ENCODE data around the gene CAP2. TPM values are rescaled to one million over a fixed set of nuclear protein-coding genes. Genes with fewer than 3 reads are reported as not detected.

The CAP2 gene, protein sequence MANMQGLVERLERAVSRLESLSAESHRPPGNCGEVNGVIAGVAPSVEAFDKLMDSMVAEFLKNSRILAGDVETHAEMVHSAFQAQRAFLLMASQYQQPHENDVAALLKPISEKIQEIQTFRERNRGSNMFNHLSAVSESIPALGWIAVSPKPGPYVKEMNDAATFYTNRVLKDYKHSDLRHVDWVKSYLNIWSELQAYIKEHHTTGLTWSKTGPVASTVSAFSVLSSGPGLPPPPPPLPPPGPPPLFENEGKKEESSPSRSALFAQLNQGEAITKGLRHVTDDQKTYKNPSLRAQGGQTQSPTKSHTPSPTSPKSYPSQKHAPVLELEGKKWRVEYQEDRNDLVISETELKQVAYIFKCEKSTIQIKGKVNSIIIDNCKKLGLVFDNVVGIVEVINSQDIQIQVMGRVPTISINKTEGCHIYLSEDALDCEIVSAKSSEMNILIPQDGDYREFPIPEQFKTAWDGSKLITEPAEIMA
- 10 to 100 TPM; 11.8 to 27.6 (median 15.0) TPM for total RNA-seq

DNA sequence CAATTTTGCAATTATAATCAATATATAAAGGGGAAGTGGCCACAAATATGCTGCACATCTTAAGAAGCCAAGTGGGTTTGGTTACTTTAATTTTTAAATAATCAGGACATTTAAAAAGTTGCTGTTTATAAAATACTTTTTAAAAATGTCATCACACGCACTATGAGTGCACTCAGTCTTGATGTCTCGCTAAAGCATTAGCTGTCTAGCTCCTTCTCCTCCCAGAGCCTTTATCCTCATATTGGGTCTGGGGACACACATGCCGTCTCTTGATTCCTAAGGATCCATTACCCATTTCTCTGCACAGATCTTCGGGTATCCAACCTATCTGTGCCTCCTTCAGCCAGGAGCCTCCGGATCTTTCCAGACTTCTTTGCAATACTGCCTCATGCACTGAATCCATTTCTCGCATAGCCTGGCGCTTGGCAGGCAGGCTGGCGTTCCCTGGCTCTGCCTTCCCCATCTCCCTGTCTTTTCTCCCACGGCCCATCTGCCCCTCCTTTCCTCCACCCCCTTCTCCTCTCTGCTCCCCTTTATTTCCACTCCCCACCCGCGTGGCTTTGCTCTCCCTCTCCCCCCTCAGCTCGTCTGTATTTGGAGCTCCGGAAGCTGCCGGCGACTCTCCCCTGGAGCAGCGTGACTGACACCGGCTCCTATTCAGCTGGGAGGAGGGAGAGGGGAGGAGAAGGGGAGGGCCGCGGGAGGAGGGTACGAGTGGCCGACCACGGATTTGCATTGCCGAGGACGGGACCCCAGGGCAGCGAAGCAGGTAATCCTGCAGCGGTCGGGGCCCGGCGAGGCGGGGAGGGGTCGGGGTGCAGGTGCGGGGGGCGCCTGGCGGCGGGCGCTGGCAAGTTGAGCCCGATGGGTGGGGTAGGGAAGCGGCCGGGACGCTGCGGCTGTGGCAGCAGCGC lies at the start of gene CAP2:
TSS of gene CAP2 (plus strand) at position 618 of the 914 bp plus-strand sequence. CDS start 27,961 bp downstream, outside the sequence.
- intact Hi-C loops (cut with DNase I; ENCODE audit: low total_unique reads), result no loop called here
- H3K4me3 ChIP-seq, result peak within 1 kb of the TSS; percentile 69 to 85

DNA sequence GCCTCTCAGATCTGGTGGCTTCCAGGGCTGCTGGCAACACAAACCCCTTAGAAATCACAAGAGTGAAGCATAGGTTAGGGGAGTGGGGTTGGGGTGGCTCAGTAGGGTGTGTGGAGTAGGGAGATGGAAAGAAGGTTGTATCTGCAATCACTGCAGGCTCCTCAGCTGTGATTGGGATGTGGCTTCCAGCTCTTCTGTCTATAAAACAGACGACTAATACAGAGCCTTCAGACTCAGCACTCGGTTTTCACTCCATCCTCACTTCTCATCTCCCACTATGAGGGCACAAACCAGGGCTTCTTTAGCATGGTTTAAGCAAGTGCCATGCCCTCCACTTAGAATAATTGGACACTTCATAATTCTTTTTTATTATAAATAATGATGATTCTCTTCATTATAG lies 46.4 kb upstream of the CAP2 start:
- DNase-seq, result no peak

More for the DNA sequence above, at the start of gene CAP2:
- H3K36me3 ChIP-seq, result no peaks in the 10 kb centered on the region
- no peaks in the 10 kb centered on the region for H3K9me3 ChIP-seq
- peak within 1 kb of the TSS; percentile 89 to 98 for H3K27ac ChIP-seq
- no peaks in the 10 kb centered on the region for H3K27me3 ChIP-seq
- peak; percentile 59 to 62 for DNase-seq
- H3K4me1 ChIP-seq, result no peaks in the 10 kb centered on the region
- no peak for TF ChIP-seq POLR2A (IDR thresholded peaks at IDR 0.05)
- TF ChIP-seq, protein P1, sequence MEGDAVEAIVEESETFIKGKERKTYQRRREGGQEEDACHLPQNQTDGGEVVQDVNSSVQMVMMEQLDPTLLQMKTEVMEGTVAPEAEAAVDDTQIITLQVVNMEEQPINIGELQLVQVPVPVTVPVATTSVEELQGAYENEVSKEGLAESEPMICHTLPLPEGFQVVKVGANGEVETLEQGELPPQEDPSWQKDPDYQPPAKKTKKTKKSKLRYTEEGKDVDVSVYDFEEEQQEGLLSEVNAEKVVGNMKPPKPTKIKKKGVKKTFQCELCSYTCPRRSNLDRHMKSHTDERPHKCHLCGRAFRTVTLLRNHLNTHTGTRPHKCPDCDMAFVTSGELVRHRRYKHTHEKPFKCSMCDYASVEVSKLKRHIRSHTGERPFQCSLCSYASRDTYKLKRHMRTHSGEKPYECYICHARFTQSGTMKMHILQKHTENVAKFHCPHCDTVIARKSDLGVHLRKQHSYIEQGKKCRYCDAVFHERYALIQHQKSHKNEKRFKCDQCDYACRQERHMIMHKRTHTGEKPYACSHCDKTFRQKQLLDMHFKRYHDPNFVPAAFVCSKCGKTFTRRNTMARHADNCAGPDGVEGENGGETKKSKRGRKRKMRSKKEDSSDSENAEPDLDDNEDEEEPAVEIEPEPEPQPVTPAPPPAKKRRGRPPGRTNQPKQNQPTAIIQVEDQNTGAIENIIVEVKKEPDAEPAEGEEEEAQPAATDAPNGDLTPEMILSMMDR (IDR thresholded peaks at IDR 0.05), result no peak

DNA sequence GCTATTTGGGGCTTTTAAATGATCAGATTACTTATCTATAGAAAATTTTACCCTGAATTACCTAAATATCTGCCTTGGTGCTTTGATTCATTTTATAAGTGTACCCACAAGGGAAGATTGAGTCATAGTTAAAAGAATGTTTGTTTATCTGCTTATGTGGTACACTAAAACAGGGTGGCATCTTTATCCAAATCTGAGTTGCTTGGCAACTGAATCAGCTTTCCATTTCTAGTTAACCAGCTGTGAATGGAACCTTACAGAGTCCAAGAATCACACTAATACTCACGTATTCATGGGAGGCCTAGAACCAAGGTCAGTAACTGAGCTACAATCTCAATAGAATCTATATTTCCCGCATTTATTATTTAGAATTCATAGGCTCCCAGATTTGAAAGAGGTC lies 44.0 kb upstream of the CAP2 start:
- no peaks in the 10 kb centered on the region for H3K36me3 ChIP-seq
- no peaks in the 10 kb centered on the region for H3K9me3 ChIP-seq
- DNase-seq, result no peak
- TF ChIP-seq POLR2A (IDR thresholded peaks at IDR 0.05), result no peak
- TF ChIP-seq, protein P1 (IDR thresholded peaks at IDR 0.05), result no peak
- no peak overlapping the region for H3K27ac ChIP-seq
- intact Hi-C loops (cut with DNase I; ENCODE audit: low total_unique reads), result no loop called here
- no peak overlapping the region for H3K4me3 ChIP-seq
- no peaks in the 10 kb centered on the region for H3K4me1 ChIP-seq
- no peaks in the 10 kb centered on the region for H3K27me3 ChIP-seq

More for the DNA sequence above, 46.4 kb upstream of the CAP2 start:
- Histone ChIP-seq H3K4me3 (no peak overlapping the region), H3K27me3 (no peaks in the 10 kb centered on the region), H3K4me1 (no peaks in the 10 kb centered on the region), H3K9me3 (no peaks in the 10 kb centered on the region), H3K27ac (no peak overlapping the region), H3K36me3 (no peaks in the 10 kb centered on the region)
- TF ChIP-seq POLR2A (IDR thresholded peaks at IDR 0.05), result no peak
- TF ChIP-seq, protein P1 (IDR thresholded peaks at IDR 0.05), result no peak
- intact Hi-C loops (cut with DNase I; ENCODE audit: low total_unique reads), result no loop called here

DNA sequence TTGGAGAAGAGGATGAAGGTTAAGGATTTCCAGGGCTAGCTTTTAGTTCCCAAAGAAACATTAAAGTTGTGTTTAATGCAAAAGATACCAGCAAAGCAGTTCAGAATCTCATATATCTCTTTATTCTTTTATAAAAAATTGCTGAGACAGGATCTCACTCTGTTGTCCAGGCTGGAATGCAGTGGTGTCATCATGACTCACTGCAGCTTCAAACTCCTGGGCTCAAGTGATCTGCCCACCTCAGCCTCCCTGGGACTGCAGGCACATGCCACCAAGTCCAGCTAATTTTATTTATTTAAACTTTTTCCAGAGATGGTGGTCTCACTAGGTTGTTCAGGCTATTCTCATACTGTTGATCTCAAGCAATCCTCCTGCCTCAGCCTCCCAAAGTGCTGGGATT lies 41.1 kb upstream of the CAP2 start:
- no peaks in the 10 kb centered on the region for H3K27me3 ChIP-seq
- H3K4me1 ChIP-seq, result no peaks in the 10 kb centered on the region
- H3K9me3 ChIP-seq, result no peaks in the 10 kb centered on the region
- no peak for DNase-seq
- H3K27ac ChIP-seq, result no peak overlapping the region
- intact Hi-C loops (cut with DNase I; ENCODE audit: low total_unique reads), result no loop called here
- no peak overlapping the region for H3K4me3 ChIP-seq
- TF ChIP-seq POLR2A (IDR thresholded peaks at IDR 0.05), result no peak
- TF ChIP-seq, protein P1 (IDR thresholded peaks at IDR 0.05), result no peak
- no peaks in the 10 kb centered on the region for H3K36me3 ChIP-seq

Measured in uterus (tissue), 4 donors.